GM21390 (cell line): ENCODE results near the gene RPS19BP1.
A peak's percentile ranks its signal among the peaks of the same experiment; 100 is the strongest.

Source experiments
- ATAC-seq: cut with Tn5 transposase; IDR thresholded peaks from one replicate; pipeline ENCODE4 v1.9.1; 2021; ENCODE audit not compliant: unreplicated experiment

RPS19BP1 gene, protein sequence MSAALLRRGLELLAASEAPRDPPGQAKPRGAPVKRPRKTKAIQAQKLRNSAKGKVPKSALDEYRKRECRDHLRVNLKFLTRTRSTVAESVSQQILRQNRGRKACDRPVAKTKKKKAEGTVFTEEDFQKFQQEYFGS

DNA sequence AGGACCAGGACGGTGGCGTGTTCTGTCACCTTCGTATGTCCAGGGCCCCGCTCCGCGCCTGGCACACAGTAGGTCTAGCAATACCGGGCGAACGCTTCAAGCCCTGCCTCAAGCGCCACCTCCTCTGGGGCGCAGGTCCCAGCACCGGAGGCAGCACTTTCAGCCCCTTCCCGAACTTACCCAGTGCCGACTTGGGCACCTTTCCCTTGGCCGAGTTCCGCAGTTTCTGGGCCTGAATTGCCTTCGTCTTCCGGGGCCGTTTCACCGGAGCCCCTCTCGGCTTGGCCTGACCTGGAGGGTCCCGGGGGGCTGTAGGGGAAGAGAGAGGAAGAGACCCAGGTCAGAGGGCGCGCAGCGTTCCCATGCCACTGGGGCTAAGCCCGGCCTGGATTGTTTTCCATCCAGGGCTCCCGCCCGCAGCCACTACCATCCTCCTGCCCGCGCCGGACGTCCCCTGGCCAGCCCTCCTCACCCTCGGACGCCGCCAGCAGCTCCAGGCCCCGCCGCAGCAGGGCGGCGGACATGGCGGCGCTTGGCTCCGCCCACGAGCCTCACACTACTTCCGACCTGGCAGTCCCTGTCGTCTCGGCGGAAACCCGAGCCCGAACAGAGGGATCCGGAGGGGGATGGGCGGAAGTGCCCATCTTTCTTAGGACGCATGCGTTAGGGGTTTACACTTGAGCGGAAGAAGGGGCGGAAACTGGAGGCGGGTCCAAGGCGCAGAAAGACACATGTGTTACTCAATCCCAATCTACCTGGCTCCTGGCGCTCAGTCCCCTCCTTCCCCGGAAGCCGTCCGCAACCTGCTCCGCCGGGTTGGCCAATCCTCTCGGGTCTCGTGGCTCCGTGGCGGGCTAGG is at the start of gene RPS19BP1:
Gene RPS19BP1, minus strand, starts transcription at position 534 of the 859 bp plus-strand sequence. Its CDS starts 10 bp downstream, at position 524.
- ATAC-seq = peak; percentile 77

DNA sequence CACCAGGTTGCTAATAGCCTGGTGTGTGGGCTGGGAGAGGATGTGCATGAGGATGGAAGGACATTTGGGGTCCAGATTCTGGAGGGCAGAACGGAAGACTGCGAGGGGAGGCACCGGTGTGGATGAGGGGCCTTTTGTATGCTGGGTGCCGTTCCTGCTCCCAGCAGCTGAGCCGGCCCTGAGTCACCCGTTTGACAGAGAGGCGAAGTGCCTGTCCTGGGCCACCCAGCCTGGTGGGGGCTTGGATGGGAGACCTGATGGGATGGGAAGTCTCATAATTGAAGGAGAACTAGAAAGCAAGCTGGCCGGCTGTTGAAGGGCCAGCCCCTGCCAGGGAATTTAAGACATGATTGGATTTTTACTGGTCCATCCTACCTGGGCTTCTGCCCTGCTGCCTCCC is 48.8 kb upstream of the RPS19BP1 start:
- ATAC-seq = no peak

- no peak for ATAC-seq
Observed at GRCh38 chr22:39580795-39581194, 48.2 kb upstream of the RPS19BP1 start.

- ATAC-seq = no peak
Observed at GRCh38 chr22:39580006-39580441, 47.5 kb upstream of the RPS19BP1 start.

GRCh38 chr22:39577900-39578299 is 45.4 kb upstream of the RPS19BP1 start:
- ATAC-seq = no peak

DNA sequence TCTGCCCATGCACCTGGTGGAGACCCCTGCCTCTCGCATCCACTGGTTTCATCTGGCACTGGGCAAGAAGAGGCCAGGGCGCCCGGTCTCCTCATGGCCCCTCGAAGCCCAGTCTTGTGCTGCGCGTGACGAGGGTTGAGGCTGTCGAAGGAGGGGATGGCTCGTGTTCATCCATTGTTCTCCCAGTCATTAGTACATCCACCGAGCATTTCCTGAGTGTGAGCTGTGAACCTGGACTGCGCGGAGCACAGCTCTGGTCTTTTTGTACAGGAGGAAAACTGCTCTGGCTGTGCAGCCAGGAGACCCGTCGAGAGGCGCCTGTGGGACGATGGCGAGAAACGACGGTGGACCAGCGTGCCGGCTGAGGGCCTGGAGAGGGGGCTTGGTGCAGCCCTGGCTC is 44.8 kb upstream of the RPS19BP1 start:
- ATAC-seq = no peak

GRCh38 chr22:39576027-39576426 is 43.5 kb upstream of the RPS19BP1 start:
- no peak for ATAC-seq

DNA sequence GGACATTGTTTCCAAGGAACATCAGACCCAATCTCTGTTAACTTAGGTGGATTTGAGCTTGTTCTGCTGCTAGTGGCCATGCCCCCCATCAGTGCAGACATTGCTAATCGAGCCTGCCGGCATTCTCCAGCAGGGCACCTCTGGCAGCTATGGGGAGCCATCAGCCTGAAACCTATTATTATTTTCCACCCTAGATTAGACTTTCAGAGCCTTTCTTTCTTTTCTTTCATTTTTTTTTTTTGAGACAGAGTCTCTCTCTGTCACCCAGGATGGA is 42.9 kb upstream of the RPS19BP1 start:
- ATAC-seq = no peak

DNA sequence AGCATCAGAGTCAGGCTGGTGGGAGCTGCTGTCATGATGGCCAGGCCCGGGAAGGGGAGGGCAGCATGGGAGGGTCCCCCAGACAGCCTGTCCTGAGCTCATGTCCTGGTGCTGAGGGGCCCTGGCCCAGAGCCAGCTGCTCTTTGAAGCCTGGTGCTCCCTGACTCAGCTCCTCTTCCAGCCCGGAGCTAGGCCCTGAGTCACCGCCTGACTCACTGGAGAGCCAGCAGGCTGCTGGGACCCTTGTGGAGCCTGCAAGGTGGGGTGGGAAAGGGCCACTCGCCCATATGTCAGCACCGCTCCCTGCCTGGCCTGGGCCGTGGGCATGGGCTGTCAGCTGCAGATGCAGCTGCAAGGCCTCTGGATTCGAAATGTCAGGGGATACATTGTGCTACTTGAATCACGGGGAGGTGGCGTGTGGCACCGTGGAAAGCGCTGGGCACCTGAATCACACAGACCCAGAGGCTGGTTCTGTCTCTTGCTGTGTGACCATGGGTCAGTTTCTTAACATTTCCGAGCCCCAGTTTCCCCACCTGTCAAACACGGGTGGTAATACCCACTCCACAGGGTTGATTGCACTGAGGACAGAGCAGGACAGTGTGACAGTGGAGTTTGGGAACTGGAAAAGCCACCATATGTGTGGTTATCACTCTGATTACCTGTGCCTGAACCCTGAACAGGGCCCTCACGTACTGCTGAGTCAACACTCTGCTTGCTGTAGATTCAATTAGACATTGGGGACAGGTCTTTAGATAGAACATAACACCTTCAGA is 42.4 kb upstream of the RPS19BP1 start:
- no peak for ATAC-seq

GRCh38 chr22:39571538-39571937 is 39.0 kb upstream of the RPS19BP1 start:
- no peak for ATAC-seq

DNA sequence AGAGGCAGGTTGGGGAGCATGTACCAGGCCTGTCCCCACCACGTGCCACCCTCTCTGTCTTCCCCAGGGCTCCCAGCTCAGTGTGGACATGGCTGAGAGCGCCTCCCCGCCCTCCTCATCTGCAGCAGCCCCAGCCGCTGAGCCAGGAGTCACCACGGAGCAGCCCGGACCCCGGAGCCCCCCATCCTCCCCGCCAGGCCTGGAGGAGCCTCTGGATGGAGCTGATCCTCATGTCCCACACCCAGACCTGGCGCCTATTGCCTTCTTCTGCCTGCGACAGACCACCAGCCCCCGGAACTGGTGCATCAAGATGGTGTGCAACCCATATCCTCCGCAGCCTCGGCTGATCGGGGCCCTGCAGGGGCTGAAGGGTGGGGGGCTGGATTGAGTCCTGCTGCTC is 38.1 kb upstream of the RPS19BP1 start, which contains the start of gene CACNA1I:
Gene CACNA1I, plus strand, starts transcription at position 89 of the 400 bp plus-strand sequence. Its CDS starts 0 bp downstream, at position 89.
- no peak for ATAC-seq

- ATAC-seq = no peak
Observed at GRCh38 chr22:39570226-39570625, 37.7 kb upstream of the RPS19BP1 start.

DNA sequence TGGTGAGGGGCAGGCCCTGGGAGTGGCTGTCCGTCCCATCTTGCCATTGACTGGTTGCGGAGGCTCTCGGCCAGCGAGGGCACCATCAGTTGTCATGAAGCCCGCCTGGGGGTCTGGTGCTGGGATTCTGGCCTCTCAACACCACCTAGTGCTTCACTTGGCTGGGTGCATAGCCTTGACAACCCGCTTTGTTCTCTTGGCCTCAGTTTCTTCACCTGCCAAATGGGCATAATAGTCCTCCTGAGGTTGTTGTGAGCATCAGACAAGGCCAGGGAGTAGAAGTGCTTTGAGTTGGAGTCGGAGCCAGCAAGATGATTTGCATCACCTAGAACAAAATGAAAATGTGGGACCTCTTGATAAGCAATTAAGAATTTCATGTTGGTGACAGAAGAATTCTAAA is 36.5 kb upstream of the RPS19BP1 start:
- no peak for ATAC-seq

GRCh38 chr22:39568278-39568981 is 35.9 kb upstream of the RPS19BP1 start:
- no peak for ATAC-seq

GRCh38 chr22:39567135-39567946 is 34.8 kb upstream of the RPS19BP1 start:
- no peak for ATAC-seq

DNA sequence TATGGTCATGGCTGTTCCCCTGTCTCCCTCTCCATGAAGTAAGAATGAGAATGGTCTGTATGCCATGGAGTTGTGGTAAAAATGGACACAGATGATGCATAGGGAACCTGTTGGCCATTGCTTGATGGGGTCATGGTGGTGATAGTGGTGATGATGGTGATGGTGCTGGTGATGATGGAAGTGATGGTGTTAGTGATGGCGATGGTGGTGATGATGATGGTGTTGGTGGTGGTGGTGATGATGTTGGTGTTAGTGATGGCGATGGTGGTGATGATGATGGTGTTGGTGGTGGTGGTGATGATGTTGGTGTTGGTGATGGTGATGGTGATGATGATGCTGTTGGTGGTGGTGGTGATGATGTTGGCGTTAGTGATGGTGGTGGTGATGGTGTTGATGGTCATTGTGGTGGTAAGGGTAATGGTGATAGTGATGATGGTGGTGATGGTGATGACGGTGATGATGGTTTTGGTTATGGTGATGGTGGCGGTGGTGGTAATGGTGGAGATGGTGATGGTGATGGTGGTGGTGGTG is 32.9 kb upstream of the RPS19BP1 start:
- no peak for ATAC-seq

DNA sequence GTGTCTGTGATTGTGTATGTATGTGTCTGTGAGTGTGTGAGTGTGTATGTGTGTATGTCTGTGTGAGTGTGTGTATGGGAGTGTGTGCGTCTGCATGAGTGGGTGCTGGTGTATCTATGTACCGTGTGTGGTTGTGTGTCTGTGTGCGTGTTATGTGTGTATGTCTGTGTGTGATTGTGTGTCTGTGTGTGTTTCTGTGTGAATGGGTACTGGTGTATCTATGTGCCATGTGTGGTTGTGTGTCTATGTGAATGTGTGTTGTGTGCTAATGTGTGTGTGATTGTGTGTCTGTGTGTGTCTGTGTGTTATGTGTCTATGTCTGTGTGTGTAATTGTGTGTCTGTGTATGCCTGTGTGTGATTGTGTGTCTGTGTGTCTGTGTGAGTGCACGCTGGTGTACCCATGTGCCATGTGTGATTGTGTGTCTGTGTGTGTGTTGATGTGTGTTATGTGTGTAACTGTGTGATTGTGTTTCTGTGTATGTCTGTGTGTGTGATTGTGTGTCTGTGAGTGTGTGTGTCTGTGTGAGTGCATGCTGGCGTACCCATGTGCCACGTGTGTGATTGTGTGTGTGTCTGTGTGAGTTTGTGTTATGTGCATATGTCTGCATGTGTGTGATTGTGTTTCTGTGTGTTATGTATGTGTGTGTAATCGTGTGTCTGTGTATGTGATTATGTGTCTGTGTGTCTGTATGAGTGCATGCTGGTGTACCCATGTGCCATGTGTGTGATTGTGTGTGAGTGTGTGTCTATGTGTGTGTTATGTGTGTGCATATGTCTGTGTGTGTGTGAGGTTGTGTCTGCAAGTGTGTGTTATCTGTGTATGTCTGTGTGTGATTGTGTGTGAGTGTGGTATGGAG is 31.3 kb upstream of the RPS19BP1 start:
- no peak for ATAC-seq

DNA sequence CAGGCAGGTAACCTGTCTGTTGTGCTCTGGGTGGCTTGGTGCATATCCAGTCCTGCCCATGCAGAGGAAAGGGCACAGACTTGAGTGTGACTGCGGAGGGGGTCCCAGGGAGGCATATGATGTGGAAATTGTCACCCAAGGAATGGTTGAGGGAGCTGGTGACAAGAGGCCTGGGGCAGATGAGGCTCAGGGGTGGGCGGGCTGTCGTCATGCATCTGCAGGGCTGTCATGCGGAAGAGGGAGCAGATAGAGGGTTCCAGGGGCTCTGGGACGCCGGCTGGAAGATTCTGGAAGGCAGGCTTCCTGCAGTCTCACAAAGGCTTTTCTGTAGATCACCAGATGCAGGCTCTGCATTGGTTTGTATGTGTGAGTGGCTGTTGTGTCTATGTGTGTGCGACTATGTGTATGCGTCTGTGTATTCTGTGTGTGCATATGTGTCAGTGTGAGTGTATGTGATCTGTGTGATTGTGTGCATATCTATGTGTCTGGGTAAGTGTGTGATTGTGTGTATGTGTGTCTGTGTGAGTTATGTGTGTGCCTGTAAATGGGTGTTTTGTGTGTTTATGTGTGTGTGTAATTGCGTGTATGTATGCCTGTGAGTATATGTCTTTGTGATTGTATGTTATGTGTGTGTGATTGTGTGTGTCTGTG is 30.4 kb upstream of the RPS19BP1 start:
- no peak for ATAC-seq

DNA sequence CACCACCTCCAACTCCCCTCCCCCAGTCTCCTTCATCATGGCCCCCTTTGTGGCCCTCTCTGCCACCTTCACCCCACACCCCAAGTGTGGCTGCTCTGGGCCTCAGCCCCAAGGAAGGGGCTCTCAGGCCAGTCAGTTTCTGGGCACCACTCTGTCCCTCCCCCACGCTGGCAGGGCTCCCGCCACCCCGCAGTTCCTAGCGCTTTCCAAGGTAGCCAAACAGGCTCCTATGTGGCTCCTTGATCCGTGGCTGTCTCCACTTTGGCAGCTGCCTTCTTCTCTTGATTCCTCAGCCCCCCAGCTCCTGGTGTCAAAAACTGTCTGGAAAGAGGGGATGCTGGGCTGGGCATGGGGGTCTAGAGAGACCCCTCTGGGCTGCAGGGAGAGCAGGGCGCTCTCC is 27.6 kb upstream of the RPS19BP1 start:
- ATAC-seq = no peak
